GM19467 (cell line): ENCODE data around the gene MYOM3.
"Not testable (repeated sequence)": the region's sequence is repeated elsewhere in the genome, so short reads cannot be mapped to it uniquely, and the experiment has no call there.

Experiments used
- ATAC-seq: cut with Tn5 transposase; IDR thresholded peaks from one replicate; pipeline ENCODE4 v1.9.1; 2021; ENCODE audit warnings: mild to moderate bottlenecking, moderate library complexity; ENCODE audit not compliant: unreplicated experiment

MYOM3 gene

DNA sequence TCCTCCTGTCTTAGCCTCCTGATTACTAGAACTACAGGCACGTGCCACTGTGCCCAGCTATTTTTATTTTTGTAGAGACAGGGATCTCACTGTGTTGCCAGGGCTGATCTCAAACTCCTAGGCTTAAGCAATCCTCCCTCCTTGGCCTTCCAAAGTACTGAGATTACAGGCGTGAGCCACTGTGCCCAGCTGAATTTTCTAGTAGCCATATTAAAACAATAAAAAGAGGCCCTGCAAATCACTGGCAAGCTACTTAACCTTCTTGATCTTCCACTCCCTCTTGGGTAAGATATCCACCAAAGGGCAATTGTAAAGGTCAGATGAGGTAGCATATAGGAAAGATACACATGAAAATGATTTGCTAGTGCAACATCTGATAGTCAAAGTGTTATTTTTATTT is 66.2 kb downstream of the MYOM3 start:
- ATAC-seq = no peak

GRCh38 chr1:24044672-24045071 is 67.3 kb downstream of the MYOM3 start:
- ATAC-seq = not testable (repeated sequence)

GRCh38 chr1:24043345-24044032 is 68.4 kb downstream of the MYOM3 start:
- no peak for ATAC-seq

DNA sequence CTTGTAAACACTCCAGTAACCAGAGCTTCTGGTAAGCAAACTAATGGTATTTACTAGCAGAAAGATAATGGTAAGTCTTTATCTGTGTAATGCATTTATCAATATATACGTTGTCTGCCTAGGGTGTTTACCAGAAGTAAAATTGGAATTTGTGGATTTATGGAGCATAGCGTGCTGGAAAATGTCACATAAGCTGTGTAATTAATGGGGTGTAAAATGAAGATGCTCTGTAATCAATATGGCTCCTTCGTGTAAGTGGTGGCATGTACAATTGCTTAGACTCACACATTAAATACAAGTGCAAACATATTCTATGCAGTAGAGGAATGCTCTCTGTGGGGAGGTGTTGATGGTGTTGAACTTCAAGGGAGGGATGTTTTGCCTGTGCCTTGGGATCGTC is 69.6 kb downstream of the MYOM3 start:
- no peak for ATAC-seq

DNA sequence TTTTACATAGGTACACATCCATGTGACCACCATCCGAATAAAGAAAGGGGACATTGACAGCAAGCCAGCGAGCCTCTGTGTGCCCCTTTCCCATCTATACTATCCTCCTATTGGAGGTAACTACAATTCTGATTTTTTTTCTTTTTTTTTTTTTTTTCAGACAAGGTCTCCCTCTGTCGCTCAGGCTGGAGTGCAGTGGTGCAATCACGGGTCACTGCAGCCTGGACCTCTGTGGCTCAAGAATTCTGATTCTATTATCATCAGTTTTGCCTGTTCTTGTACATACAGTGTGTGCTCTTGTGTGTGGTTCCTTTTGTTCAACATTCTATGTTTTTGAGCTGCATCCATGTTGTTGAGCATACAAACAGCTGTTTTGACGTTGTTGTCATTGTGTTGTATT is 75.8 kb downstream of the MYOM3 start:
- no peak for ATAC-seq

- ATAC-seq = no peak
These were observed 79.0 kb downstream of the MYOM3 start for GRCh38 chr1:24032981-24033380.

DNA sequence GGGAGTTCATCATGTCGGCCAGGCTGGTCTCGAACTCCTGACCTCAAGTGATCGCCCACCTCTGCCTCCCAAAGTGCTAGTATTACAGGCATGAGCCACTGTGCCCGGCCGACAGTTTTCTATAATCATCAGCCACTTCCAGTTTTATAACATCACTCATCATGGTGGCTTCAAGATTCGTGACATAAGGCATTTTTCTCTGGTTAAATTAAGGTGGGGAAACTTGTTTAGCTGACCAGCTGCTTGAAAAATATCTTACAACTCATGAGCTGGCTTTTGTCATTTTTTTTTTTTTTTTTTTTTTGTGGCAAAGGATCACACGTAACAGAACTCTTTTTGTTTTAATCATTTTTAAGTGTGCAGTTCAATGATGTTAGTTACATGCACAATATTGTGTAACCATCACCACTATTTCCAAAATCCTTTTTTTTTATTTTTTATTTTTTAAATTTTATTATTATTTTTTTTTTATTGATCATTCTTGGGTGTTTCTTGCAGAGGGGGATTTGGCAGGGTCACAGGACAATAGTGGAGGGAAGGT is 80.9 kb downstream of the MYOM3 start:
- ATAC-seq = not testable (repeated sequence)

- ATAC-seq = no peak
These were observed 84.0 kb downstream of the MYOM3 start for GRCh38 chr1:24027838-24028468.

DNA sequence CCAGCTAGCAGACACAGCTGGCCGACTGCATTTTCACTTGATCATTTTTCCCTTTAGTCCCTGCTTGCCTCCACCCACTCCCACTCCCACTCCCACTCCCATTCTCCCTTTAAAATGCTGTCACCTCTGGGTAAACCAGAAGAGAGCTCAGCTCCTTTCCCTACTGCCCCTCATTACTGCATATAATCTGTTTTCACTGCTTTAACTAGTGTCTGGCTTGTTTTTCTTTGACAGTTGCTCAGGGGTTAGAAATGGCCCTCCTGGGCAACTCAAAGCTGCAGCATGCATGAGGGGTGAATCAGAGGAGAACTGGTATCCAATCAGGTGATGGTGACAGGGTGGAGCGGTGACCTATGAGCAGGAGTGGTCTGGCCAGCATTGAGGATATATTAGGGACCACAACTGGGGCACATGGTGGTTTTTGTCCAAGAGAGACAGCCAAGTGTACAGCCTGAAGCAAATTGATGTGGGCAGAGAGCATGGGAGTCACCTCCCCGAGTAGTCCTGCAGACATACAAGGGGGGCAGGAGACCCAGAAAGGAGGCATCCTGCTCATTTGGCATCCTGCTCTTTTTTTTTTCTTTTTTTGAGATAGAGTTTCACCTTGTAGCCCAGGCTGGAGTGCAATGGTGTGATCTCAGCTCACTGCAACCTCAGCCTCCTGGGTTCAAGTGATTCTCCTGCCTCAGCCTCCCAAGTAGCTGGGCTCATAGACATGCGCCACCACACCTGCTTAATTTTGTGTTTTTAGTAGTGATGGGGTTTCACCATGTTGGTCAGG is 89.2 kb downstream of the MYOM3 start:
- ATAC-seq = no peak

DNA sequence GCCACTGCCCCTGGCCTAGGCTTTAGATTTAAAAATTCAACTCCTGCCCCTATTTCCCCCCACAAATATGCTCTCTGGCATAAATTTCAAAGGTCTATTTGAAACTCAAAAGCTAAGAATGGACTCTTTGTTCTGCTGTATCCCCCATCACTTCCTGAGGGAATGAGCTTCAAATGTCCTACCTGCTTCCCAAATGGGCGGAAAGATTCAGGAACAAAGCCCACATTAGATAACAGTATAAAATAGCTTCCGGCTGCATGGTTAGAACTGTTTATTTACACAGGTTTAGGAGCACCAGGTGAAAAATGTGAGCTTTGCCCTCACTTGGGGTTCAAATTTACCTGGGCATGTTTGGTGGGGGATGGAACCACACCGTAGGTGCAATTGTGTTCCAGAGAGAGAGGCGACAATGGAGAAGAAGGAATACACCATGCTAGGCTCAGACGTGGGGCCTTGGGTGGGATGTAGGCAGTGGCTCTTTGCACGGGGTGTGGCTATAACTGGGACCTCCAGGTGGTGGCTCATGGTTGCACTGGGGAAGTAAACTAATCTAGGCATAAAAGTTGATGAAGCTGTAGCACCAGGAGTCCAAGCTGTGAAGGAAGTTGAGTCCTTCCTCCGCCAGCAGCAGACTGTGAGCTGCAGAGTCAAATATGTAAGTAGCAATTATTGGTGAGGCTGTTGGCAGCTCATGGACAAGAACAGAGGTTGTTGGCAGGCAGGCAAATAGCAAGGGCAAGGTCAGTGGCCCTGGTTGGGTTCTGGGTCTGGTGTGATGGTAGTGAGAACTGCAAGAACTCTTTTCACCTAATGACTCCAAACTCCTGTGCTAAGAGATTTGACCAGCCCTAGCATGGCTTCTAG is 90.3 kb downstream of the MYOM3 start:
- ATAC-seq = no peak

GRCh38 chr1:24020470-24020869 is 91.5 kb downstream of the MYOM3 start:
- ATAC-seq = no peak

DNA sequence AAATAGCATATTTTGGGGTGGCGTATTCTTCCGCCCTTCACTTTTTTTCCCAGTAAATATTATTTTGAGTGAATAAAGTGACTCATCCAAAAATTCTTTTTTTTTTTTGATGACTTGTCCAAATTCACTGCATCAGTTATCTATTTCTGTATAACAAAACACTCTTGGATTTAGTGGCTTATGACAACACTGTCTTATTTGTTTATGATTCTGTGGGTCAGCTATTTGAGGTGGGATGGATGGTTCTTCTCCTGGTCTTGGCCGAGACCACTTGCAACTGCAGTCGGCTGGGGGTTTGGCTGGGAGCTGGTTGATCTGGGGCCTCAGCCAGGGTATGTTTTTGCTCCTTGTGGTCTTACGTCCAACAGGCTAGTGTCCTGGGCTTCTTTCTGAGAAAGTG is 91.9 kb downstream of the MYOM3 start:
- ATAC-seq = no peak

DNA sequence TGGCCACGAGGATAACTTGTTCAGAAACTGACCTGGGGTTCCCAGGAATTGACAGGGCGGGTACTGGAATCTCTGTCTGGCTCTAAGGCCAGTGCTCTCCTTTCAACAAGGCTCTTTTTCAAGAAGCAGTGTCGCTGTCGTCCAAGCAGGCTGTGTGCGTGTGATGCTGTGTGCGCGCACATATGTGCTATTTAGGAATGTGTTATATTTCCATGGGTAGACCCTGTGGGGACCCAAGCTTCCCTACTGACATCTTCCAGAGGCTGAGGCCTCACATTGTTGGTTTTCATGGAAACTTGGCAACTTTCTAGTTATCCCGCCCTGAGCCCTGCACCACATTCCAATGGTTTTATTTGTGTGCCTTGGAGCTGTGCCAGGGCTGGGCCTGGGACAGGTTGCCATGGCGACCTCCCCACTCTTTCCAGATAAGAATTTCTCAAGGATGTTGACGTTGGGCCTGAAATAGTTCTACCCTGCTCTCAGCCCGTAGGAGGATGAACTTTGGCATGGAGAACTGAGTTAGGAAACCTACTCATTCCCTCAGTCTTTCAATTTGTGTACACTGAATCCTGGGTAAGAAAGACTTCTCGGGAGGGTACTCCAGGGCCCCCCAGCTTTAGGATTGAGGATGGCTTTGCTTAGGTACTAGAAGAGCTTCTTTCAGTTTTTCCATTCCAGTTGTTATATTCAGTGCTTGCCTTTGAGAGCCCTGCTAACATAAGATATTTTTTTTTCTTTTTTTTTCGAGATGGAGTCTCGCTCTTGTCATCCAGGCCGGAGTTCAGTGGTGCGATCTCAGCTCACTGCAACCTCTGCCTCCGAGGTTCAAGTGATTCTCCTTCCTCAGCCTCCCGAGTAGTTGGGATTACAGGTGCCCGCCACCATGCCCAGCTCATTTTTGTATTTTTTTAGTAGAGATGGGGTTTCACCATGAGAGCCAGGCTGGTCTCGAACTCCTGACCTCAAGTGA is 93.0 kb downstream of the MYOM3 start:
- ATAC-seq = no peak

DNA sequence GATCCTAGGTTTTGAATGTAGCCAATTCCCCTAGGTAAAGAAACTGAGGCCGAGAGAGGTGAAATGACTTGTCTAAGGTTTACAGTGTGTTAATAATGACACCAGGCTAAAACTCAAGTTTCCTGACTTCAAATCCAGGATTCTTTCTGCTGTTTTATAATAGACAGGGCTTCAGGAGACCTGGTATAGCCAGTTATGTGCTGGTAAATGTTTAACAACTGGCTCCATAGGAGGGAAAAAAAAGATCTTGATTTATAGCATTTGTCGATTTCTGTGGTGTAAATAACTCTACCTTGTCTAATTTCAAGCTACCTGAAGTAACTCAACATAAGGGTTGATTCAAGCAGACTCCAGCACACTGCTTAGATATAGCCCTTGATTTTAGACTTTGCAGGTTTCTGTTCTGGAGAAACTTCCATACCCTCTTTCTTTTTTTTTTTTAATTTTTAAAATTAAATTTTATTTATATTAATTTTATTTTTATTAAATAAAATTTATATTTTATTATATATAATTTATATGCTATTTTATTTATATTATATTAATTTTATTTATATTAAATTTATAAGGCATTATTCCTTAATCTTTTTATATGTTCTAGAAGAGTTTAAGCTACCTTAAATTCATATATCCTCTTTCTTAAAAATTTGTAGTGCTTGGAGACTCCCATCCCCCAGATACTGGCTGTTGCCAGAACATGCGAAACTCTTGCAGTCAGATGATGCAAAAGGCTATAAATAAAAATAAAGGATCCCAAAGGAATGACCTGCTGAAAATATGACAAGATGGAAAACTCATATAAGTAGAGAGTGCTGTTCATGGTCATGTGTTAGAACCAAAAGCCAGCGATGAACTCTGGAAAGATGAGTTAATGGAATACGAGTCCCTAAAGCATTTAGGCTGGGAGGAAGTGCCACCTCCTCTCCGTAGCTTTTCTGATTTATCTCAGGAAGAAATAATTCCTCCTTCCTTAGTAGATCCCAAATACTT is 96.4 kb downstream of the MYOM3 start:
- no peak for ATAC-seq

- ATAC-seq = not testable (repeated sequence)
These were observed 99.1 kb downstream of the MYOM3 start for GRCh38 chr1:24012878-24013277.

GRCh38 chr1:24010650-24011049 is 101.3 kb downstream of the MYOM3 start:
- ATAC-seq = no peak

DNA sequence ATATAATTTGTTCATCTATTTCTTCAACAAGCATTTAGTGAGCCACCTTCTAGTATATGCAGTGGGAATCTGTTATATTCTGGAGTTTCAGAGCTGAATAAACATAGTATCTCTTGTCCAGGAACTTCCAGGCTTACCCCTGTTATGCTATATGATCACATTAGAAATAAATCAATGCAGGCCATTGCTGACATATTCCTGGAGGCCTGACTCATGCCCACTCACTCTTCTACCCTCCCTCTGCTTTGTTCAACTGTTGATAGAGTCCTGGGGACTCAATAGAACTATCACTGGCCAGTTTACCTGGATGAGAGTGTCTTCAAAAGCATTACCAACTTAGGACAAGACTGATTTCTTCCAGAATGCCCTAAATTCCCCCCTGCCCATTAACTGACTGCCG is 102.5 kb downstream of the MYOM3 start:
- ATAC-seq = no peak

DNA sequence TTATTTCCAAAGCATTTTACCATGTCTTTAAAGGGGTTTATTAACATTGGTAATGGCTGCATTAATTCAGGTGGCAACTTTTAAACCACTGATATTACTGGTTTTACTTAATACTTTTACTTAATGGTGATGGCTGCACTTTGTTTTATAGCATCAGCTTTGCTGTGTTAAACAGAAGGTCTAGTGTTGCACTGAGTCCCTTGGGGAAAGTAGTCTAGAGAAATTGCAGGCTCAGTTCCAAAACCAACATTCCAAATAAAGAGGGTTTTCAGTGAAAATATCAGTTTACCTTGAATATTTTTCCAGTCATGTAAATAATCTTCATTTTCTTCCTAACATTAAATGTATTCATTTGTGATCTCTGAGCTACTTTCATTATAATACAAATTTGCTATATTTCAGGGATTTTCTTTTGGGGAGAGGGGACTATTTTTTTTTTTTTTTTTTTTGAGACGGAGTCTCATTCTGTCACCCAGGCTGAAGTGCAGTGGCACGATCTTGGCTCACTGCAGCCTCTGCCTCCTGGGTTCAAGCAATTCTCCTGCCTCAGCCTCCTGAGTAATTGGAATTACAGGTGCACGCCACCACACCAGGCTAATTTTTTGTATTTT is 103.3 kb downstream of the MYOM3 start:
- not testable (repeated sequence) for ATAC-seq
